Thyroid gland (tissue), 4 donors: ENCODE results near the gene CENPX.

Experiments used
- POLR2A ChIP-seq, 2 donors: fragments of 450-650 bp; IDR thresholded peaks; one replicate each; pipeline ENCODE4 v1.6.1; 2017; ENCODE audit warnings: antibody characterized with exemption in 2 of 2, mild to moderate bottlenecking in 2 of 2, moderate library complexity in 1 of 2
- TF ChIP-seq, protein P1 (sequence below), 6 experiments: fragments of 200-600 bp in 3 of 6; fragments of 450-650 bp in 3 of 6; sonication (generic) in 3 of 6; IDR thresholded peaks; one replicate each; pipeline ENCODE4 v1.5.1; 2016 to 2019; ENCODE audit warnings: antibody characterized with exemption in 6 of 6, mild to moderate bottlenecking in 2 of 6, inconsistent platforms in 1 of 6, moderate library complexity in 1 of 6

DNA sequence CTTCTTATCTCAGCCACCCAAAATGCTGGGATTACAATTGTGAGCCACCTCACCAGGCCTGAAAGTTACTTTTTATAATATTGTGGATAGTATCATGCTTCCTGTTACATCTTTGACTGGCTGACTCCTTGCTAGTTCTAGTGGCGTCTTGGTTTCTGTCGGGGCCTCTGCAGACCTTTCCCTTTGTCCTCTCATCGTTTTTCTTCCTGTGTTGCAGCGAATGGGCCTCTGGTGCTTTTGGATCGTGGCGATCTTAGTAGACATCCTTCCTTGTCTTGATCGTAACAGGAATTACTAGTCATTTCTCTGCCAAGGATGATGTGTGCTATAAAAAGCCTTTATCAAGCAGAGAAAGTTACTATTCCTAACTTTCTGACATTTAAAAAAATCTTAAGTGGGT, 24.5 kb downstream of the CENPX start:
- no peak for TF ChIP-seq POLR2A (IDR thresholded peaks at IDR 0.05)
- TF ChIP-seq, protein P1, sequence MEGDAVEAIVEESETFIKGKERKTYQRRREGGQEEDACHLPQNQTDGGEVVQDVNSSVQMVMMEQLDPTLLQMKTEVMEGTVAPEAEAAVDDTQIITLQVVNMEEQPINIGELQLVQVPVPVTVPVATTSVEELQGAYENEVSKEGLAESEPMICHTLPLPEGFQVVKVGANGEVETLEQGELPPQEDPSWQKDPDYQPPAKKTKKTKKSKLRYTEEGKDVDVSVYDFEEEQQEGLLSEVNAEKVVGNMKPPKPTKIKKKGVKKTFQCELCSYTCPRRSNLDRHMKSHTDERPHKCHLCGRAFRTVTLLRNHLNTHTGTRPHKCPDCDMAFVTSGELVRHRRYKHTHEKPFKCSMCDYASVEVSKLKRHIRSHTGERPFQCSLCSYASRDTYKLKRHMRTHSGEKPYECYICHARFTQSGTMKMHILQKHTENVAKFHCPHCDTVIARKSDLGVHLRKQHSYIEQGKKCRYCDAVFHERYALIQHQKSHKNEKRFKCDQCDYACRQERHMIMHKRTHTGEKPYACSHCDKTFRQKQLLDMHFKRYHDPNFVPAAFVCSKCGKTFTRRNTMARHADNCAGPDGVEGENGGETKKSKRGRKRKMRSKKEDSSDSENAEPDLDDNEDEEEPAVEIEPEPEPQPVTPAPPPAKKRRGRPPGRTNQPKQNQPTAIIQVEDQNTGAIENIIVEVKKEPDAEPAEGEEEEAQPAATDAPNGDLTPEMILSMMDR (IDR thresholded peaks at IDR 0.05): no peak
